ENCODE measurements around the gene PRSS36. TPM values are rescaled to one million over a fixed set of nuclear protein-coding genes. Genes with fewer than 3 reads are reported as not detected.

PRSS36 gene
- total and polyA plus RNA-seq, 2 of the 4 experiments (the other 2 are of a cell fraction) = 0.18 to 0.55 TPM

DNA sequence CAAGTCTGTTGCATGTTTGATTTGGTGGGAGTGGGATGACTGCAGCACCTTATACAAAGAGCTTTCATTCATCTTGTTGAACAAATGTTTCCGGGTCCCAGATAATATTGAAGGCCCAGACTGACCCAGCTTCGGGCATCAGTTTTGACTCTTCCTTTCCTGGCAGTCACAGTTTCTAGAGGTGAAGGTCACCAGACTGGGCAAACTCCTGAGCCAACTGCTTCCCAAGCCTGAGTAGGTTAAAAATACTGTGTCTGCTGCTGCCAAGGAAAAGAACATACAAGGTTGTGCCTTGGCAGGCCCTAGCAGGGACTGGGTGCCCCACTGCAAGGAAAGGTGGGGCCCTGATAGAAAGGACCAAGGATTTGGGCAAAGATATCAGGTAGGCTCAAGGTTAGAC, 37.2 kb downstream of the PRSS36 start:
- Histone ChIP-seq H3K56ac (ENCODE audit: extremely low read depth, insufficient read depth, low read length) (no peak overlapping the region), H4K91ac (ENCODE audit: insufficient read depth, low read depth, low read length) (no peak overlapping the region), H2BK5ac (ENCODE audit: low read depth, low read length, poor library complexity, severe bottlenecking) (no peak overlapping the region), H2BK20ac (ENCODE audit: low read depth, low read length) (no peak overlapping the region), H3K9me1 (ENCODE audit: insufficient read depth, low read length) (peaks cover 11% of the 10 kb centered on the region; the same call in 1 of the 2 replicates), H3K23ac (ENCODE audit: low read depth, low read length) (no peak overlapping the region), H3K27ac (ENCODE audit: insufficient read depth, low read length) (no peak overlapping the region), H3K36me3 (ENCODE audit: control insufficient read depth, insufficient read depth, low read length) (peaks cover 40% of the 10 kb centered on the region), H4K8ac (ENCODE audit: low read depth in 2 of 2, low read length in 2 of 2) (no peak overlapping the region), H4K5ac (ENCODE audit: low read depth, low read length) (no peak overlapping the region), H2AFZ (replicated peaks; ENCODE audit: low read length, poor library complexity) (no peak overlapping the region), H3K14ac (replicated peaks; ENCODE audit: low read depth, low read length) (no peak overlapping the region), H3K9me3 (ENCODE audit: control insufficient read depth, insufficient read depth, low read length) (no peaks in the 10 kb centered on the region), H3K27me3 (ENCODE audit: control insufficient read depth, insufficient read depth, low read length) (no peaks in the 10 kb centered on the region), H3K4ac (ENCODE audit: low read depth, low read length) (no peak overlapping the region), H3K4me3 (ENCODE audit: insufficient read depth, low read depth, low read length) (no peak overlapping the region), H3K4me2 (ENCODE audit: low read depth, low read length) (no peak overlapping the region), H3K4me1 (ENCODE audit: control insufficient read depth, insufficient read depth, low read length) (peaks cover 2% of the 10 kb centered on the region; the same call in 1 of the 2 replicates), H2AK5ac (ENCODE audit: low read depth, low read length) (no peak overlapping the region), H3K9ac (ENCODE audit: low read depth, low read length) (no peak overlapping the region), H3K18ac (ENCODE audit: low read depth, low read length) (no peak overlapping the region), H4K20me1 (ENCODE audit: insufficient read depth, low read length) (no peaks in the 10 kb centered on the region; the same call in 1 of the 2 replicates), H2BK120ac (ENCODE audit: low read depth, low read length) (no peak overlapping the region), H2AK9ac (replicated peaks; ENCODE audit: low read depth, low read length, poor library complexity) (no peak overlapping the region), H2BK15ac (ENCODE audit: low read depth, low read length) (no peak overlapping the region), H3K79me1 (ENCODE audit: low read depth in 1 of 2, low read length in 2 of 2) (peaks cover 22 to 52% of the 10 kb centered on the region in 2 experiments)
- in situ Hi-C loops (cut with MboI; ENCODE audit: low sequenced_read_pairs) (no loop called here), dilution Hi-C loops (cut with HindIII; ENCODE audit: low sequenced_read_pairs, unreplicated experiment) (no loop called here), intact Hi-C loops (cut with micrococcal nuclease) (no loop called here)
- POLR2A ChIA-PET (ENCODE audit: unreplicated experiment) = no interaction called here
- BruUV-seq (replicated peaks) = no TSS peak
- DNase-seq = no peak
- 100% methylated on average over 2 of the region's 2 CpGs; no CpG with 5 or more reads in 1 of the 2 experiments for WGBS, 2 experiments (ENCODE audit: extremely low coverage in 2 of 2, insufficient read length in 1 of 2)
- TF ChIP-seq MXI1 (IDR thresholded peaks at IDR 0.05; ENCODE audit: borderline replicate concordance, low read depth, low read length) (no peak), MAZ (IDR thresholded peaks at IDR 0.05; ENCODE audit: borderline replicate concordance, low read depth, low read length) (no peak), BHLHE40 (IDR thresholded peaks at IDR 0.05; ENCODE audit: low read depth, low read length) (no peak), CTCF (conservative IDR thresholded peaks at IDR 0.05; ENCODE audit: low read depth, low read length) (no peak), FOS (IDR thresholded peaks at IDR 0.05; ENCODE audit: low read depth, low read length) (no peak), CHD1 (IDR thresholded peaks at IDR 0.05; ENCODE audit: low read depth, low read length) (no peak)
- TF ChIP-seq, protein P1, sequence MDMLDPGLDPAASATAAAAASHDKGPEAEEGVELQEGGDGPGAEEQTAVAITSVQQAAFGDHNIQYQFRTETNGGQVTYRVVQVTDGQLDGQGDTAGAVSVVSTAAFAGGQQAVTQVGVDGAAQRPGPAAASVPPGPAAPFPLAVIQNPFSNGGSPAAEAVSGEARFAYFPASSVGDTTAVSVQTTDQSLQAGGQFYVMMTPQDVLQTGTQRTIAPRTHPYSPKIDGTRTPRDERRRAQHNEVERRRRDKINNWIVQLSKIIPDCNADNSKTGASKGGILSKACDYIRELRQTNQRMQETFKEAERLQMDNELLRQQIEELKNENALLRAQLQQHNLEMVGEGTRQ (IDR thresholded peaks at IDR 0.05; ENCODE audit: low read depth, low read length) = no peak
- CTCF ChIA-PET = no interaction called here
- no peak for ATAC-seq (ENCODE audit: low read depth)
